A673 (cell line): ENCODE measurements around the gene ATG9A. TPM values are rescaled to one million over a fixed set of nuclear protein-coding genes. Genes with fewer than 3 reads are reported as not detected.

Source experiments
- BruUV-seq: library from RNA; stranded (reverse); fragments of 400-500 nt; replicated peaks from 2 replicates; lab custom pipeline; 2021; lab: Mats Ljungman, UMichigan
- CTCF ChIA-PET: fragments of 300-600 bp; sonication (Branson Sonifier 250); formaldehyde crosslinking; loops from one replicate; lab custom pipeline; 2022; ENCODE audit warnings: antibody characterized with exemption; lab: Charles Lee
- POLR2A ChIA-PET: fragments of 300-600 bp; sonication (Branson Sonifier 250); formaldehyde crosslinking; loops from one replicate; lab custom pipeline; 2022; ENCODE audit warnings: antibody characterized with exemption; ENCODE audit not compliant: low non-redundant PET; lab: Charles Lee
- DNase-seq: peaks from one replicate; pipeline ENCODE4 v3.0.0-alpha.2; 2015; ENCODE audit warnings: low spot score
- H3K27ac ChIP-seq: fragments of 200-600 bp; sonication (generic); 2 replicates; pipeline ENCODE4 v1.5.1; 2016; ENCODE audit warnings: mixed run types, low read depth, mild to moderate bottlenecking, mixed read lengths, antibody characterized with exemption, low read length; ENCODE audit not compliant: poor library complexity, severe bottlenecking
- H3K27me3 ChIP-seq: fragments of 200-600 bp; sonication (generic); replicated peaks from 2 replicates; pipeline ENCODE4 v1.6.1; 2017; ENCODE audit warnings: mixed run types, low read depth, mild to moderate bottlenecking, mixed read lengths, antibody characterized with exemption, low read length; ENCODE audit not compliant: insufficient read depth, poor library complexity
- H3K36me3 ChIP-seq: fragments of 200-600 bp; sonication (generic); 2 replicates; pipeline ENCODE4 v1.6.1; 2016; ENCODE audit warnings: mixed run types, mild to moderate bottlenecking, mixed read lengths, antibody characterized with exemption, low read length; ENCODE audit not compliant: insufficient read depth, poor library complexity, severe bottlenecking
- H3K4me1 ChIP-seq: fragments of 200-600 bp; sonication (generic); 2 replicates; pipeline ENCODE4 v1.6.1; 2017; ENCODE audit warnings: mixed run types, mild to moderate bottlenecking, mixed read lengths, antibody characterized with exemption, low read length; ENCODE audit not compliant: insufficient read depth, poor library complexity, severe bottlenecking
- H3K4me3 ChIP-seq: fragments of 200-600 bp; sonication (generic); 2 replicates; pipeline ENCODE4 v1.5.1; 2016; ENCODE audit warnings: low read depth, mixed run types, mild to moderate bottlenecking, mixed read lengths, low read length; ENCODE audit not compliant: poor library complexity, severe bottlenecking
- H3K9me3 ChIP-seq: fragments of 200-600 bp; sonication (generic); 2 replicates; pipeline ENCODE4 v1.6.1; 2016; ENCODE audit warnings: mixed run types, low read depth, mild to moderate bottlenecking, mixed read lengths, antibody characterized with exemption, low read length; ENCODE audit not compliant: poor library complexity, severe bottlenecking
- EZH2 ChIP-seq: fragments of 200-600 bp; sonication (generic); IDR thresholded peaks from 2 replicates; pipeline ENCODE4 v1.6.1; 2017; ENCODE audit warnings: borderline replicate concordance, low read depth, mild to moderate bottlenecking, mixed read lengths, antibody characterized with exemption, low read length; ENCODE audit not compliant: poor library complexity, severe bottlenecking
- intact Hi-C: fragments of 100-400 bp; cut with micrococcal nuclease; formaldehyde crosslinking; loops from one replicate; pipeline ENCODE4 v1.10.0; 2022; ENCODE audit not compliant: unreplicated experiment
- total RNA-seq: library from RNA; stranded (reverse); gene quantifications from 2 replicates; pipeline ENCODE4 v1.2.3, GENCODE V29; 2021
- TF ChIP-seq, protein P1 (sequence below): fragments of 300-800, 200-600 bp; sonication (generic); conservative IDR thresholded peaks from 2 replicates; pipeline ENCODE4 v1.5.1; 2017; ENCODE audit warnings: low read depth, mild to moderate bottlenecking, antibody characterized with exemption, low read length, moderate library complexity, mixed read lengths

ATG9A gene
- total RNA-seq, 1 experiment from 2014 or later, result 50.0 TPM

DNA sequence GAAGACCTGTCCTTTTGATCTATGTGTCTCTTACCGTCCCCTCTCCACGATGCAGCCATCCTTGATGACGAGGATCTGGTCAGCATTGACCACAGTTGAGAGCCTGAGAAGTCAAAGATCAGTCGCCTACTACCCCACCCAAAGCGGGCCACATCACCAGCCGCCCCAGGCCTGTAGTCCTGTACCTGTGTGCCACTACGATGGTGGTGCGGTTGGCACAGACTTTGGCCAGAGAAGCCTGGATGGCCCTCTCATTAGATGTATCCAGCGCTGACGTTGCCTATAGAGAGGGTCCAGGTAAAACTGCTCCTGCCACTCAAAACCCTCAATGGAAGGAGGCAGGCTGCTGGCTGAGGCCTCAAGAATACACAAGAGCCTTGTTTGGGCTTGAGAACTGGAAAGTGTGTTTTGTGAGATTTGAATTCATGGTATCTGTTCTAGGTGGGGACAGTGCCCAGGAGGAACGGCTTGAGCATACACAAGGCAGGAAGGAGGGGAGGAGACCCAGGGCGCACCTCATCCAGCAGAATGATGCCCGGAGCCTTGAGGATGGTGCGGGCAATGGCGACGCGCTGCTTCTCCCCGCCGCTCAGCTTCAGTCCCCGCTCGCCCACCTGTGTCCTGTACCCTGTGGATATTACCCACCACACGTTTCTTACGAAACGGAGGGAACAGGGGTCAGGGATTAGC, 19.1 kb downstream of the ATG9A start:
- no peak overlapping the region for H3K4me3 ChIP-seq
- DNase-seq, result no peak
- POLR2A ChIA-PET, result no interaction called here
- CTCF ChIA-PET, result no interaction called here
- TF ChIP-seq, protein P1, sequence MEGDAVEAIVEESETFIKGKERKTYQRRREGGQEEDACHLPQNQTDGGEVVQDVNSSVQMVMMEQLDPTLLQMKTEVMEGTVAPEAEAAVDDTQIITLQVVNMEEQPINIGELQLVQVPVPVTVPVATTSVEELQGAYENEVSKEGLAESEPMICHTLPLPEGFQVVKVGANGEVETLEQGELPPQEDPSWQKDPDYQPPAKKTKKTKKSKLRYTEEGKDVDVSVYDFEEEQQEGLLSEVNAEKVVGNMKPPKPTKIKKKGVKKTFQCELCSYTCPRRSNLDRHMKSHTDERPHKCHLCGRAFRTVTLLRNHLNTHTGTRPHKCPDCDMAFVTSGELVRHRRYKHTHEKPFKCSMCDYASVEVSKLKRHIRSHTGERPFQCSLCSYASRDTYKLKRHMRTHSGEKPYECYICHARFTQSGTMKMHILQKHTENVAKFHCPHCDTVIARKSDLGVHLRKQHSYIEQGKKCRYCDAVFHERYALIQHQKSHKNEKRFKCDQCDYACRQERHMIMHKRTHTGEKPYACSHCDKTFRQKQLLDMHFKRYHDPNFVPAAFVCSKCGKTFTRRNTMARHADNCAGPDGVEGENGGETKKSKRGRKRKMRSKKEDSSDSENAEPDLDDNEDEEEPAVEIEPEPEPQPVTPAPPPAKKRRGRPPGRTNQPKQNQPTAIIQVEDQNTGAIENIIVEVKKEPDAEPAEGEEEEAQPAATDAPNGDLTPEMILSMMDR, result no peak
- no peak for TF ChIP-seq EZH2
- no peaks in the 10 kb centered on the region for H3K27me3 ChIP-seq
- intact Hi-C loops, result no loop called here
- BruUV-seq, result TSS peak; percentile 3
- no peak overlapping the region for H3K27ac ChIP-seq
- no peaks in the 10 kb centered on the region for H3K9me3 ChIP-seq
- peaks cover 15% of the 10 kb centered on the region for H3K4me1 ChIP-seq
- H3K36me3 ChIP-seq, result peaks cover 59% of the 10 kb centered on the region

DNA sequence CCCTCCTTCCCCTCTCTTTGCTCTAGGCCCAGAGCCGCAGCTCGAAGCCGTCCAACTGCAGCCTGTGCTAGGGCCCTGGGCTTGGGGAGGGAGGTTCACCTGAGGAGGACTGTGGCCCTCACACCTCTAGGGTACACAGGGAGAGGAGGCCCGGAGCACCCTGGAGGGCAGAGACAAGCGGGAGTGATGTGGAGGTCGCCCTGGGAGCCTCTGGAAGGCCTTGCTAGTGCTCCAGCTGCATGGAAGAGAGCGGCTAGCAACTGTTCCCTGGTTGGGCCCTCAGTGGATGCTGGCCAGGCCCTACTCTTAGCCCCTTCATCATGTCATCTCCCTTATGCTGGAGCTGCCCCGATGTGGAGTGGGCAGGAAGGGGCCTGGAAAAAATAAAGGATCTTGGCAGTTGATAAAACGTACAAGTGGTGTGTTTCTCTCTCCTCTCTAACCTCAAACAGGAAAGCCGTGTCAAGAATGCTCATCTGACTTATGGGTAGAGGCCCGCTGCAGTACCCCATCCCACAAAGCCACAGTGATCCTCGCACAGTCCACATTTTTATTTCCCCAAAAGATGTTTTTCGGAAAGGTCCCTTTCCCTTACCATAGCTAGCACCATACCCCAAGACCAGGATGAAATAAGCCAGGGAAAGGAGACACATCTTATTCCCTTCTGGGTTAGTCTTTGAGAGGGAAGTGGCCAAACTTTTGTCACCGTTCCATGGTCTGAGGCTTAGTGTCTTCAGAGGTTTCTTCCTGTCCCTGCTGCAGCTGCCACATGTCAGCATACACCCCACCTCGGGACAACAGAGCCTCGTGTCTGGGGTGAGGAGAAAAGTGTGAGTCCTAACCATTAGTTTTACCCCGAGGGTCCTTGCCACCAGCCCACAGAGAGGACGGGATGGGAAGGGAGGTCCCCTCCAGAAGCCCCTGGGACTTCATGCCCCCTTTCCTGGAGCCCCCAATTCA, 19.9 kb downstream of the ATG9A start:
- BruUV-seq, result no TSS peak
- CTCF ChIA-PET, result no interaction called here
- H3K9me3 ChIP-seq, result no peaks in the 10 kb centered on the region

More for the DNA sequence above, 19.9 kb downstream of the ATG9A start:
- H3K27me3 ChIP-seq, result no peaks in the 10 kb centered on the region
- H3K4me1 ChIP-seq, result peaks cover 15% of the 10 kb centered on the region
- no peak overlapping the region for H3K4me3 ChIP-seq
- H3K27ac ChIP-seq, result peak overlapping the region; percentile 68
- TF ChIP-seq, protein P1, result no peak
- TF ChIP-seq EZH2, result no peak
- intact Hi-C loops, result no loop called here
- POLR2A ChIA-PET, result interaction anchor here (0.6 kb wide), 1 partner anchor 20 kb away, joined by 4 read pairs; no protein-coding TSS in a partner anchor
- DNase-seq, result no peak
- peaks cover 50% of the 10 kb centered on the region for H3K36me3 ChIP-seq
